ENCODE results near the gene LCLAT1.
"Not testable (repeated sequence)": the region's sequence is repeated elsewhere in the genome, so short reads cannot be mapped to it uniquely, and the experiment has no call there.

Gene LCLAT1

DNA sequence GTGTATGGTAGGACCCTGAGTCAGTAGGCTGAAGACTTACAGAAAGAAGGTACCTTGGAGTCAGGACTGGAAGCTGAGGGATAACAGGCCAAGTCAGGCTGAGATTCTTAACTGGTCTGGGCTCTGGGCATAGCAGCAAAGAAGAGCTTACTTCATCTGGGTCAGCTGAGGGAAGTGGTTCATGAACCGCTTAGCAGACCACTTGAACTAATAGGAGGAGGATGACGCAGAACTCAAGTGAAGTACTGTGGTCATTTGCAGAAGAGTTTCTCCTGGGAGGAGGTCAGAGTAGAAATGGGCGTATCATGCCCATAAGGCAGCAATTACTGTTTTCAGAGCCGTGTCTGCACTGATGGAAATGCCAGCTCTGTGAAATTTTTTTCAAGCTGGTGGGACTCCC, 164.5 kb downstream of the LCLAT1 start:
- Mint-ChIP-seq H3K9me3 (no peaks in the 10 kb centered on the region), H3K4me1 (peaks cover 22 to 41% of the 10 kb centered on the region in 2 donors), H3K36me3 (peaks cover 14 to 21% of the 10 kb centered on the region in 2 donors), H3K27me3 (no peaks in the 10 kb centered on the region), H3K27ac (no peak overlapping the region), H3K4me3 (no peak overlapping the region)
- DNase-seq (no peak), ATAC-seq (replicated peaks) (peak in 1 of 2 donors; percentile 25)

DNA sequence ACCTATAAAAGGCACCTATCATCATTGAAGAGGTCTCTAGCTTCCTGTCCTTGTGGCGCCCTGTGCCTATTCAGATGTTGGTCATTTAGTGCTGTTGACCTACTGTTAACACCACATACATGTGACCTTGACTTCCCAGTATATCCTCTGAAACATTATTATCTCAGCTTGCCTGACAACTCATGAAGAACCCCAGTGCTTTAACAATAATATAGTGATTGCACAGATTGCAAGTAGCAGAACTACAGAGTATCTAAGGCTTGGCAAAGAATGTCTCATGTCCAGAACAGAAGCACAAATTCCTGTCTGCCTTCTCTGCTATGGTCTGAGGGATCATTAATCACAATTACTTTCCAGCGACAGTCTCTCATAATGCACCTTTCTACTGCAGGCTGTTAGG, 165.3 kb downstream of the LCLAT1 start:
- Mint-ChIP-seq H3K36me3 (peaks cover 13 to 21% of the 10 kb centered on the region in 2 donors), H3K4me1 (peaks cover 22 to 41% of the 10 kb centered on the region in 2 donors), H3K27ac (no peak overlapping the region), H3K9me3 (no peaks in the 10 kb centered on the region), H3K27me3 (no peaks in the 10 kb centered on the region), H3K4me3 (no peak overlapping the region)
- ATAC-seq (replicated peaks) (no peak), DNase-seq (no peak)

GRCh38 chr2:30613001-30613400, 166.0 kb downstream of the LCLAT1 start:
- Mint-ChIP-seq H3K4me3 (no peak overlapping the region), H3K27ac (no peak overlapping the region), H3K36me3 (peaks cover 13 to 21% of the 10 kb centered on the region in 2 donors), H3K9me3 (no peaks in the 10 kb centered on the region), H3K27me3 (no peaks in the 10 kb centered on the region), H3K4me1 (peaks cover 22 to 41% of the 10 kb centered on the region in 2 donors)
- ATAC-seq (replicated peaks): no peak
- no peak for DNase-seq

DNA sequence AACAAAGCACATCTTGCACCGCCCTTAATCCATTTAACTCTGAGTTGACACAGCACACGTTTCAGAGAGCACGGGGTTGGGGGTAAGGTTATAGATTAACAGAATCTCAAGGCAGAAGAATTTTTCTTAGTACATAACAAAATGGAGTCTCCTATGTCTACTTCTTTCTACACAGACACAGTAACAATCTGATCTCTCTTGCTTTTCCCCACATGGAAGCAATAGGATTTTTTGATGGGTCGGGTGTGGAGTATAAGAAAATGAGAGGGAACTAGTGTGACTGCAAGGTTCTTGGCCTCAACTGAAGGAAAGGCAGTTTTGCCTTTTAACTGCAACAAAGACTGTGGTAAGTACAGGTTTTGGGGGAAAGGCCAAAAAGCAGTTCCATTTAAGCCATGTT, 167.2 kb downstream of the LCLAT1 start:
- not testable (repeated sequence) for H3K27me3 Mint-ChIP-seq; H3K9me3 Mint-ChIP-seq; DNase-seq; ATAC-seq (replicated peaks); H3K4me3 Mint-ChIP-seq; H3K27ac Mint-ChIP-seq
- H3K4me1 Mint-ChIP-seq: peaks cover 20 to 35% of the 10 kb centered on the region in 2 donors
- H3K36me3 Mint-ChIP-seq: peaks cover 10 to 22% of the 10 kb centered on the region in 2 donors

DNA sequence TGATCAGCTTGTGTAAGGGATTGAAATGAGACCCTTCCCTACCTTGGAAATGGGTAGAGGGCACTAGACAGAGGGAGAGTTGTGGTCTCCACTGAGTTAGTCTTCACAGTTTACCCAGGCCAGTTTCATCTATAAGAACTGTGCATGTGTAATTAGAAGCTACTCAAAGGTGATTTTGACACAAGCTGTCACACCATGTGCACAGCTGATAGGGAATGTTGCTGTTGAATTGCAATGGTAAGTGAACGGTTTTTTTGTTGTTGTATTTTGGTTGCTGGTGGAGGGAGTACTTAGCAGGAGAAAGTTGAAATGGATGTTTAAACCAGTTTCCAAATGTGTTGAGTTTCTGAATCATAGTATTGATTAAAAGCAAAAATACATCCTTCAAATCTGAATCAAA, 168.9 kb downstream of the LCLAT1 start:
- H3K36me3 Mint-ChIP-seq: peaks cover 9 to 23% of the 10 kb centered on the region in 2 donors
- H3K27ac Mint-ChIP-seq: no peak overlapping the region
- H3K27me3 Mint-ChIP-seq: no peaks in the 10 kb centered on the region
- H3K4me3 Mint-ChIP-seq: no peak overlapping the region
- H3K4me1 Mint-ChIP-seq: peaks cover 22 to 35% of the 10 kb centered on the region in 2 donors
- ATAC-seq (replicated peaks) (no peak), DNase-seq (no peak)
- H3K9me3 Mint-ChIP-seq: no peaks in the 10 kb centered on the region

GRCh38 chr2:30620102-30620501, 173.1 kb downstream of the LCLAT1 start:
- Mint-ChIP-seq H3K27ac (no peak overlapping the region), H3K9me3 (peaks cover 8 to 10% of the 10 kb centered on the region in 2 donors)
- ATAC-seq (replicated peaks): no peak

DNA sequence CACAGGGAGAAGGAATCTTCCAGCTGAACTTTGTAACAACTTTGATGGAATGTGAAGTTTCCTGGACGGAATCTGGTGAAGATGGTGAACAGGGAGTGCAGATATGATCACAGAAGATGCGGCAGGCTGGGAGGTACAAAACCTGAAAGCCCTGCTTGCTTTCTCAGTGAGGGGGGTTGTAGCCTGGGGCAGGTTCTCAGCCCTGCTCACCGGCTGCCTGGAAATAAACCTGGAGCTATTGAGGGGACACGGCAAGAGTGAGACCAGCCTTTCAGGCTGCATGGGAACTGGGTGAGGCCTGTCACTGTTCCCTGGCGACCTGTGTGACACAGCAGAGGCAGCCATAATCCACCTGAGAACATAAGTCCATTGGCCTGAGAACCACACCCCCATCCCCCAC, 174.8 kb downstream of the LCLAT1 start:
- Mint-ChIP-seq H3K4me1 (peaks cover 23 to 44% of the 10 kb centered on the region in 2 donors), H3K27ac (no peak overlapping the region), H3K36me3 (peaks cover 30 to 34% of the 10 kb centered on the region in 2 donors), H3K27me3 (no peaks in the 10 kb centered on the region), H3K9me3 (peaks cover 8 to 10% of the 10 kb centered on the region in 2 donors), H3K4me3 (no peak overlapping the region)
- ATAC-seq (replicated peaks): no peak
- DNase-seq: no peak

More at GRCh38 chr2:30620102-30620501, 173.1 kb downstream of the LCLAT1 start:
- Mint-ChIP-seq H3K36me3 (peaks cover 33 to 36% of the 10 kb centered on the region in 2 donors), H3K27me3 (no peaks in the 10 kb centered on the region), H3K4me3 (no peak overlapping the region), H3K4me1 (peaks cover 18 to 28% of the 10 kb centered on the region in 2 donors)
- no peak for DNase-seq

DNA sequence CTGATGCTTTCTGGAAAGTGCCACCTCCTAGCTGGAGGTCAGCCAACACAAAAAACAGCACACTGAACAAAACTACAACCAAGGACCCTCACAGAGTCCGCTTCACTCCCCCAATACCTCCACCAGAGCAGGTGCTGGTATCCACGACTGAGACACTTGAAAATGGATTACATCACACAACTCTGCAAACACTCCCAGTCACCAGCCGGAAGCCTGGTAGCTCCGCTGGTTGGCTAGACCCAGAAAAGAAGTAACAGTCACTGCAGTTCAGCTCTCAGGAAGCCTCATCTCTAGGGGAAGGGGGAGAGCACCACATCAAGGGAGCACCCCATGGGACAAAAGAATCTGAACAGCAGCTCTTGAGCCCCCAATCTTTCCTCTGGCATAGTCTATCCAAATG, 175.4 kb downstream of the LCLAT1 start:
- no peak overlapping the region for H3K27ac Mint-ChIP-seq
- ATAC-seq (replicated peaks) (no peak), DNase-seq (no peak)
- H3K9me3 Mint-ChIP-seq: peaks cover 8 to 10% of the 10 kb centered on the region in 2 donors
- H3K27me3 Mint-ChIP-seq: no peaks in the 10 kb centered on the region
- H3K36me3 Mint-ChIP-seq: peaks cover 30 to 34% of the 10 kb centered on the region in 2 donors
- H3K4me3 Mint-ChIP-seq: no peak overlapping the region
- H3K4me1 Mint-ChIP-seq: peaks cover 23 to 49% of the 10 kb centered on the region in 2 donors

GRCh38 chr2:30625276-30625675, 178.2 kb downstream of the LCLAT1 start:
- Mint-ChIP-seq H3K27me3 (no peaks in the 10 kb centered on the region), H3K27ac (no peak overlapping the region), H3K4me1 (peaks cover 20 to 48% of the 10 kb centered on the region in 2 donors), H3K9me3 (peaks cover 8 to 10% of the 10 kb centered on the region in 2 donors), H3K4me3 (no peak overlapping the region), H3K36me3 (peaks cover 30 to 31% of the 10 kb centered on the region in 2 donors)
- ATAC-seq (replicated peaks): no peak
- no peak for DNase-seq

- Mint-ChIP-seq H3K27me3 (no peaks in the 10 kb centered on the region), H3K36me3 (peaks cover 30 to 31% of the 10 kb centered on the region in 2 donors), H3K9me3 (peaks cover 8 to 10% of the 10 kb centered on the region in 2 donors), H3K27ac (no peak overlapping the region), H3K4me3 (no peak overlapping the region), H3K4me1 (peaks cover 22 to 48% of the 10 kb centered on the region in 2 donors)
- ATAC-seq (replicated peaks) (no peak), DNase-seq (no peak)
These were observed 178.7 kb downstream of the LCLAT1 start for GRCh38 chr2:30625701-30626100.

GRCh38 chr2:30626397-30626796, 179.4 kb downstream of the LCLAT1 start:
- ATAC-seq (replicated peaks) (peak in 1 of 2 donors; percentile 36), DNase-seq (no peak)
- peaks cover 28 to 55% of the 10 kb centered on the region in 2 donors for H3K4me1 Mint-ChIP-seq
- no peaks in the 10 kb centered on the region for H3K27me3 Mint-ChIP-seq
- H3K9me3 Mint-ChIP-seq: peaks cover 8 to 10% of the 10 kb centered on the region in 2 donors
- H3K27ac Mint-ChIP-seq: no peak overlapping the region
- H3K36me3 Mint-ChIP-seq: peaks cover 24 to 26% of the 10 kb centered on the region in 2 donors
- no peak overlapping the region for H3K4me3 Mint-ChIP-seq

- Mint-ChIP-seq H3K27ac (no peak overlapping the region), H3K36me3 (peaks cover 17 to 20% of the 10 kb centered on the region in 2 donors), H3K4me1 (peaks cover 27 to 56% of the 10 kb centered on the region in 2 donors), H3K4me3 (no peak overlapping the region), H3K27me3 (no peaks in the 10 kb centered on the region), H3K9me3 (peaks cover 8 to 10% of the 10 kb centered on the region in 2 donors)
- DNase-seq: no peak
- no peak for ATAC-seq (replicated peaks)
These were observed 180.1 kb downstream of the LCLAT1 start for GRCh38 chr2:30627151-30627550.

DNA sequence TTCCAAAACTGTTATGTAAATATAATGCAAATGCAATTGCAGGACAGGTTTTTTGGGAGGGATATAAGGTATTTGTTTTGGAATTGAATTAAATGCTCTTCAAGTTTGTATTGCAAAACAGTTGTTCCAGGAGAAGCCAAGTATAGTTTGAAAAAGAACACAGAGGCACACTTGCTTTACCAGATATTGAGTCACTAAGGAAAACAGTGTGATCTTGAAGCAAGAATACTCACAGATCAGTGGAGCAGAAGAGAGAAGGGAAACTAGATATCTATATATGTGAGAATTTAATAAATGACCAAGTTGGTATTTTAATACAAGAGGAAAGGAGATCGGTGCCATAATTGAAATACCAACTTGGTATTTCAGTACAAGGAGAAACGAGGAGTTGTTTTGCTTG, 181.3 kb downstream of the LCLAT1 start:
- DNase-seq (no peak), ATAC-seq (replicated peaks) (peak in 1 of 2 donors; percentile 47)
- peaks cover 24 to 54% of the 10 kb centered on the region in 2 donors for H3K4me1 Mint-ChIP-seq
- peaks cover 2 to 3% of the 10 kb centered on the region in 2 donors for H3K9me3 Mint-ChIP-seq
- H3K27ac Mint-ChIP-seq: no peak overlapping the region
- H3K36me3 Mint-ChIP-seq: peaks cover 8 to 11% of the 10 kb centered on the region in 2 donors
- H3K4me3 Mint-ChIP-seq: no peak overlapping the region
- no peaks in the 10 kb centered on the region for H3K27me3 Mint-ChIP-seq

DNA sequence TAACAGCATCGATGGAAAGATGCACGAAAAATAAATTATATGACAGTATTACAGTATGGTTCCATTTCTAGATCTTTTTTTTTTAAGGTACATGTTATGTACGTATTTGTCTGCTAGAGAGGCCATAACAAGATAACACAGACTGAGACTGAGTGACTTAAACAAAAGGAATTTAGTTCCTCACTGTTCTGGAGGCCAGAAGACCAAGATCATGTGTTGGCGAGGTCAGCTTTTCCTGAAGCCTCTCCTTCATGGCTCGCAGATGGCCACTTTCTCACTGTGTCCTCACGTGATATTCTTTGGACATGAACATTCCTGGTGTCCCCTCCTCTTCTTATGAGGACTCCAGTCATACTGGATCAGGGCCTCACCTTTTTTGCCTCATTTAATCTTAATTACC, 182.8 kb downstream of the LCLAT1 start:
- Mint-ChIP-seq H3K27me3 (no peaks in the 10 kb centered on the region), H3K36me3 (no peaks in the 10 kb centered on the region), H3K27ac (no peak overlapping the region), H3K4me1 (peaks cover 17 to 40% of the 10 kb centered on the region in 2 donors), H3K9me3 (no peaks in the 10 kb centered on the region), H3K4me3 (no peak overlapping the region)
- ATAC-seq (replicated peaks) (no peak), DNase-seq (no peak)

DNA sequence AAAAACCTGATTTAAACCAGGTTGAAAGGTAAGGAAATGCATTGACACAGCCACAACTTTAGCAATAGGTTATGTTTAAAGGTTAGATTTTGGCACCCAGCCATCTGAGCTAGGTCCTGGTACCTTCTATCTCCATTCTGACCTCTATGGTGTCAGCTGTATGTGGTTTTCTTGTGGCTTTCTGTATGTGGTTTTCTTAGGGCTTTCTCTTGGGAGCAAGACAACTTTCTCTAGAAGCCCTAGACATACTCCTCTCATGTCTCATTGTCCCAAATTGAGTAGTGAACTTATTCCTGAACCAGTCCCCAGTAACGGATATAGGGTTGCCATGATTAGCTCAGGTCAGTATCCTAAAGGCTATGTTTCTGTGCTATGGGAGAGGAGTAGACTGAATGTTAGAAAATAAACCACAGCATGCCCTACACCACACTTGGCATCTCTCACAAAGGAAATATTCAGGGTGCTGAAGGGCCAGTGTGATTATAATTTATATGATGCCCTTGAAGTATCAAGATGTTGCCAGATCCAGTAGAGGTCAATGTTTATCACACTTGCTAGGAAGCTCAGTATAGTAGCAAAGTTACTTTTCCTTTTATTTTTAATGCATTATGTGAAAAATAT, 184.1 kb downstream of the LCLAT1 start:
- no peak overlapping the region for H3K27ac Mint-ChIP-seq
- peak; percentile 2 for DNase-seq

More for the DNA sequence above, 184.1 kb downstream of the LCLAT1 start:
- Mint-ChIP-seq H3K4me3 (no peak overlapping the region), H3K36me3 (peaks cover 0 to 4% of the 10 kb centered on the region in 2 donors), H3K4me1 (peaks cover 14 to 29% of the 10 kb centered on the region in 2 donors), H3K27me3 (no peaks in the 10 kb centered on the region), H3K9me3 (no peaks in the 10 kb centered on the region)
- peak; percentile 87 to 92 for ATAC-seq (replicated peaks)

All from stimulated activated naive B cell treated with anti-CD40 and anti-IgM and Interleukin-4, amounts not matched to agents 10 μg/mL and 1 μg/mL and 100 μg/mL, for 72 hours (primary cell).